Activated CD8-positive, alpha-beta memory T cell treated with anti-CD3 and anti-CD28 coated beads, Interleukin-2, amount 50 U/mL, for 24 hours (primary cell): ENCODE measurements around the gene GJB6.

Source experiments
- DNase-seq: peaks from one replicate; pipeline ENCODE4 v3.0.0-alpha.2; 2020; ENCODE audit errors: extremely low read depth

GJB6 gene

GRCh38 chr13:20186771-20187170 lies 45.3 kb downstream of the GJB6 start:
- no peak for DNase-seq

GRCh38 chr13:20185366-20186056 lies 46.6 kb downstream of the GJB6 start:
- DNase-seq, result no peak

GRCh38 chr13:20182231-20182846 lies 49.8 kb downstream of the GJB6 start:
- DNase-seq, result no peak

- no peak for DNase-seq
Measured at GRCh38 chr13:20181188-20181587, 50.9 kb downstream of the GJB6 start.

- DNase-seq, result no peak
Measured at GRCh38 chr13:20178156-20178555, 54.0 kb downstream of the GJB6 start.

GRCh38 chr13:20177049-20177831 lies 54.9 kb downstream of the GJB6 start:
- no peak for DNase-seq

- DNase-seq, result no peak
Measured at GRCh38 chr13:20175907-20176652, 56.0 kb downstream of the GJB6 start.

- DNase-seq, result no peak
Measured at GRCh38 chr13:20175406-20175794, 56.7 kb downstream of the GJB6 start.

- DNase-seq, result peak; percentile 43
Measured at GRCh38 chr13:20174656-20175405, 57.3 kb downstream of the GJB6 start.

- DNase-seq, result no peak
Measured at GRCh38 chr13:20173116-20173746, 58.9 kb downstream of the GJB6 start.
